Stimulated activated CD4-positive, alpha-beta T cell treated with anti-CD3 and anti-CD28 coated beads, Interleukin-15, amount 100 ng/mL, for 1 hour (primary cell): Measurements from ENCODE around the gene MAP3K7CL.

ENCODE experiments used
- DNase-seq, 2 donors: peaks; one replicate each; pipeline ENCODE4 v3.0.0-alpha.2; 2020; ENCODE audit warnings: low read depth in 1 of 2, low spot score in 1 of 2

MAP3K7CL gene

DNA sequence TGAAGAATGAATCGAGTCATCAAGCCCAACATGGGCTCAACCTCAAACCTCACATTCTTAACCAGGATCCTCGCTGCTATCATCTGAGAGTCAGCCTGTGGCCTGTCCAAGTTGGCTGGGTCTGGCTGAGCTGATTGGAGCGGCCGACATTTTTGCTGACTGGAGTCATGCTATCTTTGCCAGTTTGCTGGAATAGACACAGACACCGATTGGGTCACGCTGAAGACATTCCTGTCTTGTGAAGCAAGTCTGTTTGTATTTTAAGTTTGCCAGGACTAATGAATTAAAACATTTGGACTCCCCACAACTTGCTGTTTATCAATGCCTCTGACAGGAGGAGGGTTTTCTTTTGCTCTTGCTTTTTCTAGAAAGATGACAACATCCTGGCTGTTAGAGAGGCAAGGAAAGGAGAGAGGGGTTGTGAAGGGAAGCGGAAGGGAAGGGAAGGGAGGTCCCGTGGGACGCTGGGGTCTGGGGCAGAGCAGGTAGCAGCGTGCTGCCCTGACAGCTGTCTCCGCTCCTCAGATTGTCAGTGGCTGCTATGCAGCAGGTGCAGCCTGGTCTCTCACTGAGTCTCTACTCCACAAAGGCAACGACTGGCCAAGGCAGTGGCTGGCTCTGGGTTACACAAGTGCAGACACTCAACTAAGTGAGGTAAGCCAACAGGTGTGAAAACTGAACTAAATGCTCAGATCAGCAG, at the start of gene MAP3K7CL:
Gene MAP3K7CL (plus strand): TSS at position 375 of the 700 bp plus-strand sequence. CDS start 2,701 bp downstream, outside the sequence.
- no peak for DNase-seq

DNA sequence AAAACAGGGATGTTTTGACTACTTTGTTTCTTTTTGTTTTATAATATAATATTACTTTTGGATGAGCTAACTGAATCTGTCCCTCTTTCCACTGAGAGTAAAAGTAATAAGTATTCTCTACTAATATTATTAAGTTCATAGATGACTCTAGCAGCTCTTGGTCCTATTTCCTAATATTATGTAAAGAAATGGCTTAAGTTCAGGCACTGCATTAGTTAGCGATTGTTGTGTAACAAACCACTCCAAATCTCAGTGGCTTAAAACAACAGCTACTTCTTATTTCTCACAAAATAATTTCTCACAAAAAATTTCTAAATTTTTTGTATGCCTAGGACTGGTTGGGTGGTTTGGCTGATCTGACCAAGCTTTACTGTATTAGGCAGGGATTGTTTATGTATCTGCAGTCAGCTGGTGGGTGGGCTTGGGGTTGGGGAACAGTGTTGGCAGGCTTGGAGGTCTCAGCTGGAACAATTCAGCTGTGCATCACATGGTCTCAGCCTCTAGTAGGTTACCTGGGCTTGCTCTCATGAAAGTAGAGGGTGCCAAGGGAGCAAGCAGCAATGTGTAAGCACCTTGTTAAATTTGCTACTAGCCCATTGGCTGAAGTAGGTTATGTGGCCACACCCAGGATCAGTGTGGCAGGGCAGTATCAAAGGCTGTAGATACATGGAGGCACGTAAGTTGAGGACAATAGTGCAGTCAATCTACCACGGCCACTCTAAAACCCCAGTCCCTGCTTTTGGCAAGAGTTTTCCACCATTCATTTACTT, 48.2 kb upstream of the MAP3K7CL start:
- DNase-seq = no peak

GRCh38 chr21:29083306-29083705, 47.1 kb upstream of the MAP3K7CL start:
- DNase-seq = no peak

DNA sequence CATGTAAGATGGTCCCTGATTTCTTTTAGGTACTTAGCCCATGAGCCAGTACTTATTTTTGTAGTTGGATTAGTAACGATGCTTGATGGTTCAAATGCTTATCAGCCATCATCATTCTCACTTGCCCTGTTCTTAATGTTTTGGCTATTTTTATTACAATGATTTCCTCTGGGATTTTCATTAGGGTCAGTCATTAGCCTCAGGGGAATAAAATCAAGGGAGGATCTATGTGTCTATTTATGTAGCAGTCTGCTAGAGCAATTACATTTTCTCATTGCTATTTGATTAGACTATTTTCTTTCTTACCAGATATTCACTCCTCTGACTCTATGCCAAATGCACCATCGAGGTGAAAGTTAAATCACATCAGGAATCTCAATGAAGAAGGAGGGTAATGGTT, 46.1 kb upstream of the MAP3K7CL start:
- DNase-seq = no peak

GRCh38 chr21:29085106-29085752, 45.2 kb upstream of the MAP3K7CL start:
- no peak for DNase-seq

DNA sequence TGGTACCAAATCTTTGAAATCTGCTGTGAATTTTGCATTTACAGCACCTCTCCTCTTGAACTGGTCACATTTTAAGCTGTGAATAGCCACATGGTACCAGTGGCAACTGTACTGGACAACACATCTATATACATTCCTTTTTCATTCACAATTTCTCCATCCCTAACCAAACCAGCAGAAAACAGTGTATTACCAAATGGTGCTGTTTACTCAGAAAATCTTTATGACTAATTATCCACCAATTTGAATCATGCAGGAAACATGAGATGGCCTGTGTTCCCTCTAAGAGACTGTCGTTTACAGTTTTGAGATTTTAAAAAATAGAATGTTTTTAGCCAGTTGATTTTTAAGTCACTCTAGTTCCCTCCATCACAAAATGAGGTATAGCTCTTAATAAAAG, 39.4 kb upstream of the MAP3K7CL start:
- DNase-seq = no peak

DNA sequence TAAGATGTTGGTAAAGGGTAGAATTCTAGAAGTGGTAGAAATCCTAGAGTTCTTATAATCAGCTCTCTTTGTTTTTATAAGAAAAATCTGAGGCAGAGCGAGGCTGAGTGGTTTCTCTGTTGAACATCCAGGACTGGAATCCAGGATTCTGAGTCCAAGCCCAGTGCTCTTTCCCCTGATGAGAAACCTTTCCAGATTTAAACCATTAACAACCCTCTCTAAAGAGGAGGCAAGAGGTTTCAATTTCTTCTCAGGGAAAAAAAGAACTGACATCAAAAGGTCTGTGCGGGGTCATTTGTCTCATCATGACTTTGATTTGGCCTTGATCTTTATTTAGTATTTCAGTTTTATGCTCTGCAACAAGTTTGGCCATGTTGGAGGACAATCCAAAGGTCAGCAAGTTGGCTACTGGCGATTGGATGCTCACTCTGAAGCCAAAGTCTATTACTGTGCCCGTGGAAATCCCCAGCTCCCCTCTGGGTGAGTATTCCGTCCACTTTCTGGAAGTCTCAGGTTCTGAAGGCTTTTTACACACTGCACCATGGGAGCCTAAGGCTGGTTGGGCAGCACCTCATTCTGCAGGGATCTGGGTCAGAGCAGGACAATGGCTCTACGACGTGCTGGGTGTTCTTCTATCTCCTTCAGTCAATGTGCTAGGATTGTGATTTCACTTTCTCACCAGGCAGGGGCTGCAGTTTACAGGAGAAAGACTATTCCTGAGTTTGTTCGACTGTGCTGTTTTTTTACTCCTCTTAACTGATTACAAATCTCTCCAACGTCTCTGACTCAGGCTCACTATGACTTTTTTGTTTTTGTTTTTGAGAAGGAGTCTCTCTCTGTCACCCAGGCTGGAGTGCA, 38.1 kb upstream of the MAP3K7CL start:
- no peak for DNase-seq

GRCh38 chr21:29096218-29097015, 34.0 kb upstream of the MAP3K7CL start:
- no peak for DNase-seq

DNA sequence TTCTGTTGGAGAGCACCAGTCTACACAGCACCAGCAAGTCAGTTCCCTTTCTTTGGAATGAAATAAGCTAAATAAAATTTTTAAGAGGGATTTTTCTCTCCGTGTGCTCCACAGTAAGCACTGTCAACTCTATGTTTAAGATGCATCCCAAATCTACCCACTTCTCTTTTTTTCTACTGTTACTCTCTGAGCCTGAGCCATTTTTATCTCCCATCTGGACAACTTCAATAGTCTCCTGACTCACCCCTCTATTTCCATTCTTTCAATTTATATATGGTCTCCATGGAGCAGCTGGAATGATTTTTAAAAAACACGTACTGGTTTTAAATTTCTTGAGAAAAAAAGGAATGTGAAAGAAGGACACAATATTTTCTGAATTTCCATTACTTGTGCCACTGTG, 32.3 kb upstream of the MAP3K7CL start:
- no peak for DNase-seq

DNA sequence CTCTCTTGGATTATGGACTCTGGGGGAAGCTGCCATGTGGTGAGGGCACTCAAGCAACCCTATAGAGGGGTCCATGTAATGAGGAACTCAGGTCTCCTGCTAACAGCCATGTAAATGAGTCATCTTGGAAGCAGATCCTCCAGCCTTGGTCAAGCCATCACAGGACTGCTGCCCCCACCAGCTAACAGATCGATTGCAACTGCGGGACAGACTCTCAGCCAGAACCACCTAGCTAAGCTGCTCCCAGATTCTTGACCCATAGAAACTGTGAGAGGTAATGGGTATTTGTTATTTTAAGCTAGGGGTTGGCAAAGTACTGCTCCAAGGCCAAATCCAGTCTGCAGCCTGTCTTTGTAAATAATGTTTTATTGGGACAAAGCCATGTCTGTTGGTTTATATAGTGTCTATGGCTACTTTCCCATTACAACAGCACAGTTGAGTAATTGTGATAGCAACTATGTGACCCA, 27.6 kb upstream of the MAP3K7CL start:
- DNase-seq = no peak

DNA sequence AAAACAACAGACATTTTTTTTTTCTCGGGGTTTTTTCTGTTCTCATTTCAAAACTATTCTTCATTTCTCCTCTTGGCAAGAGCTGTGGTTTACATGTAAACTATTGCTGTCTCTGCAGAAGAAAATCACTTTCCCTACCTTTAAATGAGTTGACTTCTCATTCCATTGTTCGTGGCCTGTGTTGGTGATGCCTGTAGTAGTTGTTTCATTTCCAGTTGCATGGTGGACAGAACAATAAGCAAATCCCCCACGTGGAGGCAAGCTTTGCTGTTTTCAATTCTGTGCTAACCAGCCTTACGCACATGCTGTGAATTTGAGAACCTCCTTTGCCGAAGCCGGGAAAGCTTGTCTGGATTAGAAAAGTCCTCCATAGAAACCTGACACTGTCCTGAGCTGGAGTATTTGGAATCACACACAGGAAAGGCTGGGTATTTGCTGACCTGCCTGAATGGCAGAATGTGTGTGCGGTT, 26.2 kb upstream of the MAP3K7CL start:
- no peak for DNase-seq

DNA sequence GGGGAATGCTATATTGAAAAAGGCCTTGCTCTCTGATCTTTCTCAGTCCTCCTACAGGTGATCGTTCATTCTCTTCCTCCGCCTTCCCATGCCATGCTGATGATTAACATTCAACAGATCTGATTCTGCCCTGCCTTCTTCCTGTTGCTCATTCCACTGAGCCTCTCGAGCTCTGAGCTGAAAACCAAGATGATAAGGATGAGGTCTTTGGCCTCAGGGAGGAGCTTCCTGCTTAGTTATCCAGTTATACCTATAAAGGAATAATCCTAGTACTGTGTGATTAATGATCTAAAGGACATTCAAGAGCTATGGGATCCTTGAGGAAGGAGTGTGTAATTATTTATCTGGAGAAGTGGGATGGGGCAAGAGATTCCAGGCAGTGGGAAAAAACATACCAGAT, 25.2 kb upstream of the MAP3K7CL start:
- no peak for DNase-seq

DNA sequence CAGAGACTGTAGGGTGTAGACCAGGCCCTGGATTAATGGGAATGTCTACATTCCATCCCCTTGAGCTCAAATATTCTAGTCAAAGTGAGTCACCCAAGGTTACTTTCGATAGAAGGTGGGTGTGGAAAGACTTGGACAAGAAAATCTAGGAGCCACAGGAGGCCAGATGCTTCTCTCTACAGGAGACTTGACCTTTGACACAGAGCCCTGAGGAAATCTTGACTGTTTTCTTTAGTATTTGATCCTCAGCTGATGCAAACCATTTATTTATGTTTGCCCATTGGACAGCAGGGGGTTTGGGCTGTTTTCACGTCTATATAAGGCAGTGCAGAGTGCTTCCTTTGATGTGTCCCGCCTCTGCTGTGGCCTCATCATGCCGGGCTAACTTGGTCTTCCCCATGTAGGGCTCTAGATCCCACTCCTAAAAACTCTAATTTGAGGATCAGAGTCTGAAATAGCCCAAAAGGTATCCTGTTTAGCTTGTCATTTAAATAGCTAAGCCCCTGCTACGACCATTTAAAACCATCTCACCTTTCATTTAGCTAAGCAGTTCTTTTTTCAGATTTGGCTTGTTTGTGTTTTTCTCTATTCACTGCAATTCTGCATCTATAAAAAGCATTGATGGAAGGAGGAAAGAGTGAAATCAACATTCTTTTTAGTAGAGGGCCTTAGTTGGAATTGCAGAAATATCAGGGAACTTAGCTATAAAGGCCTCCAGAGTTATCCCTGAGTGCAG, 15.5 kb upstream of the MAP3K7CL start:
- no peak for DNase-seq

- no peak for DNase-seq
Measured at GRCh38 chr21:29115899-29116298, 14.5 kb upstream of the MAP3K7CL start.

DNA sequence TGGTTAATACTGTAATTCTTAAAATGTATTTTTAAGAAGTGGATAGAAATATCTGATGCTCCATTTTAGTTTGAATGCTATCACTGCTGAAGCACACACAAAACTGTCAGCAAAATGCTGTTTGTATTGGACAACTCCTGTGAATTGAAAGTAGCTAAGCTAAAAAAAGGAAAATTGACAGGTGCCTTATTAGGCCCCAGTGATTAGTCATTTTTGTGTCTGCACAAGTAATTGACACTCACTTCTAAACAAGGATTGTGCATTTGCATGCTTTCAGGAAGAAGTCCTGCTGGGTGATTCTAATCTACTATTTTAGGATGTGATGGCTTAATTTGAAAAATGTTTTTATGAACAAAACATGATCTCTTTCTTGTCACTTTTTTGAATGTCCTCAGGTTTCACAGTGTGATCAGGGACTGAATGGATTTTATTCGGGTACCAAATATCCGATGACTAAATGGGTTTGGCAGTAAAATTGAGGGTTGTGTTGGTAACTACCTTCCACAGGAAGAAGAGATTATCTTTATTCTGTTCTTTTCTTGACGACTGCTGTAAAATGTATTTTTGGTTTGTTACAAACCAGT, 13.0 kb upstream of the MAP3K7CL start:
- no peak for DNase-seq

DNA sequence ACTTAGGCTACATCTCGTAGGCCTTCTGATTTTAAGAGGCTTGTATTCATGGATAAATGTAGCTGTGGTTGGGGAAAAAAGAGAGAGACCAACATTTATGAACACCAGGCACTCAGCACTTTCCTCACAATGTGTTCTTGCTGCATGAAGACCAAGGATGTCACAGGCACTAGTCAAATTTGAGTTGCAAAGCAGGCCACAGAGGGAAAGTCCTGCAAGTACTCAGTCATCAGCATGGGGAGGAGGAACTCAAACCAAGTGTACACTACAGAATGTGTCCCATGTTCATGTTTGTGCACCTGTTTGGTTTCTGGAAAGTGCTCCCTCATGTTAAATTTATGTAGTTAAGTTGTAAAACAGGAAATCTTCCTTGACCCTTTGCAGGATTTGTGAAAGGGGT, 8.7 kb upstream of the MAP3K7CL start:
- no peak for DNase-seq

- DNase-seq = no peak
Measured at GRCh38 chr21:29124645-29125044, 5.8 kb upstream of the MAP3K7CL start.

GRCh38 chr21:29125191-29125590, 5.3 kb upstream of the MAP3K7CL start:
- DNase-seq = no peak

GRCh38 chr21:29125979-29126378, 4.5 kb upstream of the MAP3K7CL start:
- no peak for DNase-seq
